GM18867 (cell line): ENCODE measurements around the gene VSIG8.

Experiments
- ATAC-seq: cut with Tn5 transposase; IDR thresholded peaks from one replicate; pipeline ENCODE4 v1.9.1; 2021; ENCODE audit warnings: mild to moderate bottlenecking, moderate library complexity; ENCODE audit not compliant: unreplicated experiment

The VSIG8 gene

GRCh38 chr1:159859767-159860322, 2.6 kb downstream of the VSIG8 start:
- no peak for ATAC-seq

GRCh38 chr1:159857889-159858288, 4.6 kb downstream of the VSIG8 start:
- ATAC-seq = no peak

GRCh38 chr1:159856576-159856975, 5.9 kb downstream of the VSIG8 start:
- no peak for ATAC-seq

- no peak for ATAC-seq
Observed at GRCh38 chr1:159855709-159856108, 6.7 kb downstream of the VSIG8 start.

- ATAC-seq = peak; percentile 90
Observed at GRCh38 chr1:159854693-159855192, 7.7 kb downstream of the VSIG8 start.

GRCh38 chr1:159854116-159854692, 8.3 kb downstream of the VSIG8 start:
- ATAC-seq = no peak

GRCh38 chr1:159853417-159854115, 8.9 kb downstream of the VSIG8 start:
- ATAC-seq = no peak

- ATAC-seq = no peak
Observed at GRCh38 chr1:159851407-159851806, 11.1 kb downstream of the VSIG8 start.

GRCh38 chr1:159849626-159850366, 12.7 kb downstream of the VSIG8 start:
- no peak for ATAC-seq

GRCh38 chr1:159848326-159848725, 14.1 kb downstream of the VSIG8 start:
- no peak for ATAC-seq

- no peak for ATAC-seq
Observed at GRCh38 chr1:159847231-159847630, 15.2 kb downstream of the VSIG8 start.

- ATAC-seq = no peak
Observed at GRCh38 chr1:159845751-159846629, 16.5 kb downstream of the VSIG8 start.

GRCh38 chr1:159843459-159843858, 19.0 kb downstream of the VSIG8 start:
- no peak for ATAC-seq

GRCh38 chr1:159841749-159842148, 20.7 kb downstream of the VSIG8 start:
- no peak for ATAC-seq

GRCh38 chr1:159839116-159839849, 23.2 kb downstream of the VSIG8 start:
- ATAC-seq = peak; percentile 60

- peak; percentile 44 for ATAC-seq
Observed at GRCh38 chr1:159838715-159839114, 23.7 kb downstream of the VSIG8 start.

- ATAC-seq = no peak
Observed at GRCh38 chr1:159835862-159836525, 26.5 kb downstream of the VSIG8 start.

- no peak for ATAC-seq
Observed at GRCh38 chr1:159835356-159835755, 27.1 kb downstream of the VSIG8 start.

GRCh38 chr1:159832309-159832708, 30.1 kb downstream of the VSIG8 start:
- ATAC-seq = no peak
